Measurements from ENCODE around the gene CCDC86.

The CCDC86 gene

DNA sequence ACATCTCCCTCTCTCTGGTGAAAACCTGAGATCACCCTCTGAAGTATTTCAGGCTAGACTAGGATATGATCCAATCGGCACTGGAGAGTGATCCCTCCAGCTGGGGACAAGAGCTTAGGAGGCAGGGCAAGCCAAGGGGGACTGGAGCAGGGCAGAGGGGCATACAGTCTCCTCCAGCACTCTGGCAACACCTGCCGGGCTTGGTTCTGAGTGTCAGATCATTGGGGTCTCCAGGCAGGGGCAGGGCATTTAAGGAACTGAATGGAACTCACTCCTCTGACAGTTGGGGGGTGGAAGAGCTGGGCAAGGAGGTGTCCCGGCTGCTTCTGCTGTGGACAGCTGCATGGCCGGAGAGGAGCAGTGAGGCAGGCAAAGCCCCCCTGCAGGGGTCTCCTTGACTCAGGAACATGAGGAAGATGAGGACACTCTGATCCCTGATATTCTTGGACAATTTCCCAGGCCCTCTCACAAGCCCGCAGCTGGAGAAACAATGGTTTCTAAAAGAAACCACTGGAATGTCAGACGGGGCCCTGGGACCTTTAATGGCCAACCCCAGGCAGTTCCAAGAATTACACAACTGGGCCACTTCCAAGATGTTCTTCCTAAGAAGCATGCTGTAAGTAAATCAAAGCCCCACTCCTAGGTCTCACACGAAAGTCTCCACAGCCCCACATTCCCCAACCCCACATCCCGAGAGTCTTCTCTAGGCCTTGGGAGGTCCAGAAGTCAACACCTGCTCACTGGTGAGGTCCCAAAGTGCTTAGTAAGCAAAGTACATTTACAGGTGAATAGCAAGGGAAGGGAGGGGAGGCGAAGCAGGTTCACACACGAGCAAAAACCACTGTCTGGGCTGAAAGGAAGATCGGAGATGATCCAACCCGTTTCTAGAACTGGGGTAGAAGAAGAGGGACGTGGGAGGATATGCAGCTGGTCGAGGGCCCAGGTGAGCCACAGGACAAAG lies 1.2 kb upstream of the CCDC86 start:
- TF ChIP-seq, protein P1, sequence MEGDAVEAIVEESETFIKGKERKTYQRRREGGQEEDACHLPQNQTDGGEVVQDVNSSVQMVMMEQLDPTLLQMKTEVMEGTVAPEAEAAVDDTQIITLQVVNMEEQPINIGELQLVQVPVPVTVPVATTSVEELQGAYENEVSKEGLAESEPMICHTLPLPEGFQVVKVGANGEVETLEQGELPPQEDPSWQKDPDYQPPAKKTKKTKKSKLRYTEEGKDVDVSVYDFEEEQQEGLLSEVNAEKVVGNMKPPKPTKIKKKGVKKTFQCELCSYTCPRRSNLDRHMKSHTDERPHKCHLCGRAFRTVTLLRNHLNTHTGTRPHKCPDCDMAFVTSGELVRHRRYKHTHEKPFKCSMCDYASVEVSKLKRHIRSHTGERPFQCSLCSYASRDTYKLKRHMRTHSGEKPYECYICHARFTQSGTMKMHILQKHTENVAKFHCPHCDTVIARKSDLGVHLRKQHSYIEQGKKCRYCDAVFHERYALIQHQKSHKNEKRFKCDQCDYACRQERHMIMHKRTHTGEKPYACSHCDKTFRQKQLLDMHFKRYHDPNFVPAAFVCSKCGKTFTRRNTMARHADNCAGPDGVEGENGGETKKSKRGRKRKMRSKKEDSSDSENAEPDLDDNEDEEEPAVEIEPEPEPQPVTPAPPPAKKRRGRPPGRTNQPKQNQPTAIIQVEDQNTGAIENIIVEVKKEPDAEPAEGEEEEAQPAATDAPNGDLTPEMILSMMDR (IDR thresholded peaks at IDR 0.05; ENCODE audit: extremely low read depth, missing control alignments), result no peak
- DNase-seq (ENCODE audit: low spot score), result no peak

DNA sequence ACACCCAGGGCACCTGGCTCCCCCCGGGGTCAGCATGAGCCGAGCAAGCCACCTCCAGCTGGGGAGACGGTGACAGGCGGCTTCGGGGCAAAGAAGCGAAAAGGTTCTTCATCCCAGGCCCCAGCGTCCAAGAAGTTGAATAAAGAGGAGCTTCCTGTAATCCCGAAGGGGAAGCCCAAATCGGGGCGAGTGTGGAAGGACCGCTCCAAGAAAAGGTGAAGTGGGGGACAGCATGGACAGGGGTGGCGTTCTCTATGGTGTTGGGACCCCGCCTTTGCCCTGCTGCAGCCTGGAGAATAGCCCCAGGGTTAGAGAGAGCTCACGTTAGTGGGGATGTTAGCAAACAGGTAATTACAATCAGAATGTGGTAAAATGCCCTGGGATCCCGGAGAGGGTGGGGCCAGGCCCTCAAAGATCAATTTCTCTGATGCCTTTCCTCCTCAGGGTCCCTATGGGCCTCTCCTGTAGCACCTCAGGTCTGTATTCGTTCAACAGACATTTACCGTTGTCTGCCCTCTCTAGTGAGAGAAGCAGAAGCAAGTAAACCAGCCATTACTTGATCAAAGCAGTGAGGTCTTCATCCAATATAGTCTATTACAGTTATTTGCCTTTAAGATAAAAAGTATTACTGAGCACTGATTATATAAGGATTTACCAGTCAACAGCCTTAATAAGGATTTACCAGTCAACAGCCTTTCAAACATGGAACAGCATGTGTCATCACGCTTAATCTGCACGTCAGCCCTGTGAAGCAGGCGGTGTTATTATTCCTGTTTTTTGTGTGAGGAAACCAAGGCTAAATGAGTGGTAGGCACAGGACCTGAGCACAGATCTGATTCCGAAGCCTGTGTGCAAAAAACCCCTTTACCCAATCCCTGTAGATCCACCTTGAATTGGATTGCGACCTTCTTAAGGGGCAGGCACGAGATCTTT lies 1.0 kb downstream of the CCDC86 start:
- TF ChIP-seq, protein P1 (IDR thresholded peaks at IDR 0.05; ENCODE audit: extremely low read depth, missing control alignments), result no peak
- no peak for DNase-seq (ENCODE audit: low spot score)

DNA sequence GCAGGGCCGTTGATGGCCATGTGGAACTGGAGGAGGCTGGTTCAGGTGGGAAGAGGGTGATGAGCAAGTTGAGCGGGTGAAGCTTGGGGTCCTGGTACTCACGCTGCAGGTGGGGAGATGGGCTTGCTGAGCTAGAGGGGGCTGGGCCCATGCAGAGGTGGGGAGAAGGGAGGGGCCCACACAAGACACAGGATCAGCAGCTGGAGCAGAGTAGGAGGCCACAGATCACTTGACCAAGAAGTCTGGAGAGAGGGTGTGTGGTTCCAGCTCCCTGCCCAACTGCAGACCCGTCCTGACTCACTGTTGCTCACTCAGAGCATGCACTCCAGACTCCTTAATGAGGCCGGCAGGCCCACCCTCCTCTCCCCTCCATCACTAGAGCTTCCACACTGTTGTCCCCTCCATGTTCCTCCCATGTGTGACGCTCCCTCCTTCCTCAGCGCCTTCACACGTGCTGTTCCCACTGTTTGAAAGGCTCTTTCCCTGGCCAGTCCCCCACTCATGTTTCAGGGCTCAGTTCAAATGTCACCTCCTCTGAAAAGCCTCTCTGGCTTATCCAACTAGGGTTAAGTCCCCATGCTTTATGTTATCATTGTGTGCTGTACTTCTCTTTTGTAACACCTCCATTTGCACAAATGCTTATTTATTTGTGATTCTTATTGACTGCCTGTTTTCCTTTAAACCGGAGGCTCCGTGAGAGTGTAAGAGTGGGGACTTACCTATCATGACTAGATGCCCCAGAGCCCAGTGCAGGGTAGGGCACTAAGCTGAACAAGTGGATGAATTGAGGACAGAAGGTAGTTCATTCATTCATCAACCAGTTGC lies 2.3 kb downstream of the CCDC86 start:
- DNase-seq (ENCODE audit: low spot score), result no peak
- TF ChIP-seq, protein P1 (IDR thresholded peaks at IDR 0.05; ENCODE audit: extremely low read depth, missing control alignments), result no peak

DNA sequence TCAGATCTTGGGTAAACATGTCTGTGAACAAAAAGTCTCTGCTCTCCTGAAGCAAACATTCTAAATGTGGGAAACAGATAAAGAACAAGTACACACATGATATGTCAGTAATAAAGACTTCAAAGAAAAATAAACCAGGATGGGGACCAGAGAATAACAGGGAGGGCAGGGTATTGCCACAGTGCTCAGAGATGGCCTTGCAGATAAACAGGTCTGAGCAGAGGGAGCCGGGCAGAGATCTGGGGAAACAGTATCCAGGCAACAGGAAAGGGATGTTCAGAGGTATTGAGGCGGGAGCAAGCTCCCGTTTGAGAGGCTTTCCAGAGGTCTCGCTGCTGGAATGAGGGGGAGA lies 2.9 kb downstream of the CCDC86 start:
- DNase-seq (ENCODE audit: low spot score), result no peak
- TF ChIP-seq, protein P1 (IDR thresholded peaks at IDR 0.05; ENCODE audit: extremely low read depth, missing control alignments), result no peak

DNA sequence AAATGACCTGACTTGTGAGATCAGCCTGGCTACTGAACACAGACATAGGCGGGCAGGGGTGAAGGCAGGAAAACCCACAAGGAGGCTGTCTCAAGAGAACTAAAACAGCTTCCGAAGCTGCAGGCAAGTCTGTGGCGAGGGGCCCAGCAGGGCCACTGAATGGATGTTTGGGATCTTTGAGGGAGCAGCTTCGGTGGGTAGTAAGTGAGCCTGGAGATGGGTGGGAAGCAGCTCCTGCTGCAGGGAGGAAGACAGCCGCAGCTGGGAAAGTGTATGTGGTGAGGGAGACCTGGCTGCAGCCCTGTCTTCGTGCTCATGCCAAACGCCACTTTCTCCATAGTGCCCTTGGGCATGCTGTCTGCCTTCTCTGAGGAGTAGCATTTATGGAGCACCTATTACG lies 3.4 kb downstream of the CCDC86 start:
- TF ChIP-seq, protein P1 (IDR thresholded peaks at IDR 0.05; ENCODE audit: extremely low read depth, missing control alignments), result no peak
- no peak for DNase-seq (ENCODE audit: low spot score)

DNA sequence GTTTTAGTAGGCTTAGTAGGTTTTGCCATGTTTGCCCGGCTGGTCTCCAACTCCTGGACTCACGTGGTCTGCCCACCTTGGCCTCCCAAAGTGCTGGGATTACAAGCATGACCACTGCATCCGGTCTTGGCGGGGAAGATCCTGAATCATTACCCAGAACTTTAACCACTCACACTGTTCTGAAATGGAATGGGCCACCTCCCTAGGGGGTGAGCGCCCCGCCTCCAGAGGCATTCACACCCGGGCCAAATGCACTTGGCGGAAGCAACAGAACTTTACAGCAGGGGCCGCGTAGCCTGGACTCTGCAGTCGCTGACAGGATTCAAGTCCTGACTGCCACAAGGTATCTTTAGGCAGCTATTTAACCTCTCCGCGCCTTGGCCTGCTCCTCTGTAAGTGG lies 5.4 kb downstream of the CCDC86 start:
- DNase-seq (ENCODE audit: low spot score), result no peak
- TF ChIP-seq, protein P1 (IDR thresholded peaks at IDR 0.05; ENCODE audit: extremely low read depth, missing control alignments), result no peak
